ENCODE measurements around the gene HS3ST6. TPM values are rescaled to one million over a fixed set of nuclear protein-coding genes. Genes with fewer than 3 reads are reported as not detected.

HS3ST6 gene
- total and polyA plus RNA-seq, 2 of the 13 experiments (the other 11 are each of a cell fraction or from before 2014, with no cell fraction given), result not detected

- TF ChIP-seq ZBTB34 (CRISPR knock-in tag; IDR thresholded peaks at IDR 0.05) (no peak), HDAC1 (CRISPR knock-in tag; IDR thresholded peaks at IDR 0.05) (peak; percentile 75), RBM22 (optimal IDR thresholded peaks at IDR 0.05; ENCODE audit: low read length) (no peak), ZNF816 (CRISPR knock-in tag; IDR thresholded peaks at IDR 0.05; ENCODE audit: borderline replicate concordance) (no peak), IKZF4 (CRISPR knock-in tag; IDR thresholded peaks at IDR 0.05; ENCODE audit: borderline replicate concordance, low read depth, not compliant biosample characterization) (no peak), MTA1 (CRISPR knock-in tag; IDR thresholded peaks at IDR 0.05; ENCODE audit: borderline replicate concordance) (no peak; the same call in 1 of the 2 replicates), XRCC5 (optimal IDR thresholded peaks at IDR 0.05; ENCODE audit: low read length) (peak; percentile 81), GTF2F1 (IDR thresholded peaks at IDR 0.05; ENCODE audit: low read length) (no peak), DMAP1 (CRISPR knock-in tag; IDR thresholded peaks at IDR 0.05) (no peak), KDM5A (IDR thresholded peaks at IDR 0.05; ENCODE audit: borderline replicate concordance, low read length) (no peak), ZSCAN12 (CRISPR knock-in tag; IDR thresholded peaks at IDR 0.05) (no peak), ZNF737 (CRISPR knock-in tag; IDR thresholded peaks at IDR 0.05; ENCODE audit: borderline replicate concordance) (no peak), RNF2 (conservative IDR thresholded peaks at IDR 0.05; ENCODE audit: low read depth) (no peak), THAP9 (CRISPR knock-in tag; IDR thresholded peaks at IDR 0.05; ENCODE audit: borderline replicate concordance) (no peak), KLF12 (CRISPR knock-in tag; IDR thresholded peaks at IDR 0.05; ENCODE audit: borderline replicate concordance) (no peak), ZSCAN5A (CRISPR knock-in tag; IDR thresholded peaks at IDR 0.05; ENCODE audit: borderline replicate concordance) (no peak), E2F2 (CRISPR knock-in tag; IDR thresholded peaks at IDR 0.05; ENCODE audit: borderline replicate concordance) (no peak), ZNF331 (CRISPR knock-in tag; IDR thresholded peaks at IDR 0.05) (peak; percentile 77), ZNF550 (CRISPR knock-in tag; IDR thresholded peaks at IDR 0.05; ENCODE audit: borderline replicate concordance) (no peak), CCDC6 (CRISPR knock-in tag; IDR thresholded peaks at IDR 0.05) (no peak), ZKSCAN8 (CRISPR knock-in tag; IDR thresholded peaks at IDR 0.05; ENCODE audit: borderline replicate concordance) (no peak), CENPX (CRISPR knock-in tag; IDR thresholded peaks at IDR 0.05) (no peak), ZNF619 (CRISPR knock-in tag; IDR thresholded peaks at IDR 0.05) (no peak)
Measured at GRCh38 chr16:1932050-1933028, 14.1 kb upstream of the HS3ST6 start (continued).
